GM19328 (cell line): ENCODE measurements around the gene MCM5.

Experiments used
- ATAC-seq: cut with Tn5 transposase; IDR thresholded peaks from one replicate; pipeline ENCODE4 v1.9.1; 2021; ENCODE audit warnings: mild to moderate bottlenecking, moderate library complexity; ENCODE audit not compliant: unreplicated experiment

MCM5 gene

DNA sequence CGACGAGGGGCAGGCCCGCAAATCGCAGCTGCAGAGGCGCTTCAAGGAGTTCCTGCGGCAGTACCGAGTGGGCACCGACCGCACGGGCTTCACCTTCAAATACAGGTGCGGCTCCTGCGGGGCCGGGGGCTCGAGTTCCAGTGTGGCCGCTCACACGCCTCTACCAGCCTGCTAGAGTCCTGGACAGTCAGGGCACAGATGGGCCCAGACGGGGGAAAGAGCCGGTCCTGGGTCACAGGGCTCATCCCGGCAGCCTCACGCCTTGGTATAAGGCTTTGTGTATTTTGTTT, 506 bp downstream of the MCM5 start:
- no peak for ATAC-seq

DNA sequence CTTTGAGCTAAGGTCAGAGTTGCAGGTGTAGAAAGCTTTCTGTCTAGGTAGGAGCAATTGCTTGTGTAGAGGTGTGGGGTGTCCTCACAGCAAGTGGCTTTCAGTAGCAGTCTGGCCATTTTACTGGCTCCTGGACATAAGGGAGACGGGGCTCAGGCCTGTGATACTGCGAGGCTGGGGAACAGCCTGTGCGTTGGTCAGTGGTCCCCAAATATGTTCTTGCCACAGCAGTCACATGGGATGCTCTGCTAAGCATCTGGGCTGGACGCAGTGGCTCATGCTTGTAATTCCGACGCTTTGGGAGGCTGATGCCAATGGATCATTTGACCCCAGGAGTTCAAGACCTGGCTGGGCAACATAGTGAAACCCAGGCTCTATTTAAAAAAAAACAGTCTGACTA, 1.9 kb downstream of the MCM5 start:
- ATAC-seq = no peak

DNA sequence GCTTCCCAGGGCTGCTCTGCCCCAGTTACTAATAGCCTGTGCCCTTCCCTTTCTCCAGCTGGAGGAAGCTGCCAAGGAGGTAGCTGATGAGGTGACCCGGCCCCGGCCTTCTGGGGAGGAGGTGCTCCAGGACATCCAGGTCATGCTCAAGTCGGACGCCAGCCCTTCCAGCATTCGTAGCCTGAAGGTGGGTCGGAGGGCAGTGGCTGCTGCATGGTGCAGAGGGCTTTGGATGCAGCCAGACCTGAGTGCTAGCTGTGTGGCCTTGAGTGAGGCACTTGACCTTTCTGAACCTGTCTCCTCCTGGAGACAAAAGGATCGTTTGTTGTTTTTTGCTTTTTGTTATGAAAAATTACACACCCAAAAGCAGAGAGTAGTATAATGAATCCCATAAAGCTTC, 3.4 kb downstream of the MCM5 start:
- no peak for ATAC-seq

DNA sequence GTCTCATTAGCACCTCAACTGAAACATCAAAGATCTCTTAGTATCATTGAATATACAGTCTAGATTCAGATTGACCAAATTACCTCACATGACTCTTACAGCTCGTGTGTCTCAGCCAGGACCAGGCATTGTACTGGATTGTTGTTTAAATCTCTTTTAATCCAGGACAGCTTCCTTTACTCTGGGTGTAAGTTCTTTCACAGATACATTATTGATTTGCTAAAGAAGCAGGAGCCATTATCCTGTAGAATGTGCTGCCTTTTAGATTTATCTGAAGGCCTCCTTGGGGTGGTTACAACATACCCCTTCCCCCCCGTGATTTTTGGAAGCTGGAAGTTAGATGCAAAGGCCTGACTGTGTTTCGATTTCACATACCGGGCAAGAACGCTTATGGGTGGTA, 4.2 kb downstream of the MCM5 start:
- no peak for ATAC-seq

DNA sequence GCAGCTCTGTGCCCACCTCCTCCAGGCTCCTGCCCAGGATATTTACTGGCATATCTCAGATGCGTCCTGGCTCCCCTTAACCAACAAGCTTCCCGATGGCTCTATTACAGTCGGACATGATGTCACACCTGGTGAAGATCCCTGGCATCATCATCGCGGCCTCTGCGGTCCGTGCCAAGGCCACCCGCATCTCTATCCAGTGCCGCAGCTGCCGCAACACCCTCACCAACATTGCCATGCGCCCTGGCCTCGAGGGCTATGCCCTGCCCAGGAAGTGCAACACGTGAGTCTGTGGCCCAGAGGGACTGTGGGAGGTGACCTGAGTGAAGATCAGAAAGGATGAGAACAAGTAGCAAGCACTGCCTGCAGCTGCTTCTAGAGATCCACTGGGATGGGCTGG, 6.5 kb downstream of the MCM5 start:
- ATAC-seq = no peak

DNA sequence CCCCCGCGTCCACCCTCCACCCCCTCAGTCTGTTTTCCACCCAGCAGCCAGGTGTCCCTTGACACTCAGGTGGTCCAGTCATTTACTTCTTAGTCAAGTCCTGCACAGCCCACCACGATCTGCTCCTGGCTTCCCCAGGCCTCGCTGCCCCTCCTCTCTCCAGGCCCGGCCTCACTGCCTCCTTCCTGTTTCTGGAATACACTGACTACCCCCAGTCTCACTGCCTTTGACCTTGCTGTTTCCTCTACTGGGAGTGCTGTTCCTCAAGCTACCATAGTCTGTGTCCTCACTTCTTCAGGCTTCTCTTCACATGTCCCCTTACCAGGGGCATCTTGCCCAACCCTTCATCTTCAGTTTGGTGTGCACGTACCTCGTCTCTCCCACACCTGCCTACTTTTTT, 7.4 kb downstream of the MCM5 start:
- no peak for ATAC-seq

DNA sequence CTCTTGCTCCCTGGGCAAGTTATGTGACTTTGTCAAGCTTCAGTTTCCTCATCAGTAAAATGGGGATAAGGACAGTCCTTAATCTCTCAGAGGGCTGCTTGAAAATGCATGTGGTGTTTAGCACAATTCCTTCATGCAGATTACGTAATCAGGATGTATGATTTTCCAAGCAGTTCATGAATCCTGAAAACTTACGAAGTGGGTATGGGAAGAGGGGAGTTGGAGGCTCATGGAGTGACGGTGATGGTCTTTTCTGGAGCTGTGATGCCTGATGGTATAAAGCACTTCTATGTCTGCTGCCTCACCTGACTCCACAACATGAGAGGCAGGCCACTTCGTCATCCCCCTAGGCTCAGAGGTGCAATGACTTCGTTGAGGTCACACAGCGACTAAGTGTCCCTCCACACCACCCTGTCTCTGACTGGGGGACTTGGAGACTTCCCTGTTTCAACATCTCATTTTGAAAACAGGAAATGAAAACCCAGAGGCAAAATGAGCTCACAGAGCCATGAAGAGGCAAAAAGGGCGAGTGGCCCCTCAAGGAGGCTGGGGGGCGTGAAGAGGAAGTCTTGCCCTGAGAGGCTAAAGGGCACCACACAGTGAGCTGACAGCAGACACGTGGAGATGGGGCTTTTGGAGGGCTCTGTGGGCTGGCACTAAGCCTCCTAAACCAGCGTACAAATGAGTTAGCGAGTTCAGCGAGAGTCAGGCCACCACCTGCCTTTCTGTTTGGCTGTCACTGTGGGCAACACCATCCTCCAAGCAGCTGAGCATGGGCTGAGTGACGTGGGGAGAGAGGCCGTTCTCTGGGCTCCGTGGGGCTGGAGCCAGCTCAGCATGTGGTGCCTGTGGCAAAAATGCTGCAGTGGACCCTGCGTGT, 10.1 kb downstream of the MCM5 start:
- no peak for ATAC-seq

DNA sequence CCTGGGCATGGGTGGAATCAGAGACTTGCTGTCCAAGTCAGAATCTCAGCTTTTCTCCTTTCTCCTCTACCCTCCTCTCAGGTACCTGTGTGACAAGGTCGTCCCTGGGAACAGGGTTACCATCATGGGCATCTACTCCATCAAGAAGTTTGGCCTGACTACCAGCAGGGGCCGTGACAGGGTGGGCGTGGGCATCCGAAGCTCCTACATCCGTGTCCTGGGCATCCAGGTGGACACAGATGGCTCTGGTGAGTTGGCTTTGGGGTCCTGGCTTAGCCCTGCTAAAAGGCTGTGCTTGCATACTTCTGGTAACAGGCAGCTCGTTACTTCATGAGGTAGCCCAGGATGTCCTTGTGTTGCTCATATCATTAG, 10.7 kb downstream of the MCM5 start:
- no peak for ATAC-seq

DNA sequence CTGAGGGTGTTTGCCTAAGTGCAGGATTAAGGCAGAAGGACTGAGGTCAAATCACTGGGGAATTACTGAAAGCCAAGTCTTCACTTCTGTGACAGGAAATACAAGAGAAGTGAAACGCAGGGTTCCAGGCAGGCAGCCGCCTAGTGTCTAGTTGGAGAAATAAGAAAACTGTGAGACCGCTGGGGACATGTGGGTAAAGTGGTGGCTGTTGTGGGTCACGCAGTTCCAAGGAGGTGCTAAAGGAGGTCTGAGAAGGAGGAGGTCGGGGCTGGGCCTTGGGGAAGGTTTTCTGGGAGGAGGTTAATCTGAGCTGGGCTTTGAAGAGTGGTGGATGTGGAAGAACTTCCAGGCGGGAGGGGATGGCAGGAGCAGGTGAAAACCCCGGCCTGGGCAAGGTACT, 11.2 kb downstream of the MCM5 start:
- ATAC-seq = no peak

DNA sequence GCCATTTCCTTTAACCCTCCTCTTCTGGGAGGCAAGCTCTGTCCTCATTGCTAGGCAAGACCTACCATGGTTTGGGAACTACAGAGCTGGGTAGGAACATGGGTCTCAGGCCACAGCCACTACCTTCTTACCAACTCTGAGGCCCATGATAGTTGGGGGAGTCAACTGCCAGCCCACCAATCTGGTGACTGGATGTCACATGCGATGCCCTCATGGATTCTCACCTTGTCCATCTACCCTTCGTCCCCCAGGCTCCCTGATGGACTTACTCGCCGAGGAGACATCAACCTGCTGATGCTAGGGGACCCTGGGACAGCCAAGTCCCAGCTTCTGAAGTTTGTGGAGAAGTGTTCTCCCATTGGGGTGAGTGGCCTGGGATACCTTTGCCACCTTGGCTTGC, 13.7 kb downstream of the MCM5 start:
- ATAC-seq = no peak

DNA sequence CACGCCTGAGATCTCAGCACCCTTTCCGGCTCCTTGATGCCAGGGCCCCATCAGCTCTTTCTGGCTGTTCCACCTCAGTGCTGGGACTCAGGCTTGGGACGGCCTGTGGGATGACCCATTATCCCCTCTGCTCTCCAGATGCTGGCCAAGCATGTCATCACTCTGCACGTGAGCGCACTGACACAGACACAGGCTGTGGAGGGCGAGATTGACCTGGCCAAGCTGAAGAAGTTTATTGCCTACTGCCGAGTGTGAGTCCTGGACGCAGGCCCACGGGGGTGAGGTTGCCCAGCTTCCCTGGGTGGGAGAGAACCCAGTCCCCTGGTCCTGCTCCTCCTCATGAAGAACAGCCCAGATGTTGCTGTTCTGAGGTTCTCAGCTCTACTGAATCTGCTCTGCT, 17.7 kb downstream of the MCM5 start:
- no peak for ATAC-seq

DNA sequence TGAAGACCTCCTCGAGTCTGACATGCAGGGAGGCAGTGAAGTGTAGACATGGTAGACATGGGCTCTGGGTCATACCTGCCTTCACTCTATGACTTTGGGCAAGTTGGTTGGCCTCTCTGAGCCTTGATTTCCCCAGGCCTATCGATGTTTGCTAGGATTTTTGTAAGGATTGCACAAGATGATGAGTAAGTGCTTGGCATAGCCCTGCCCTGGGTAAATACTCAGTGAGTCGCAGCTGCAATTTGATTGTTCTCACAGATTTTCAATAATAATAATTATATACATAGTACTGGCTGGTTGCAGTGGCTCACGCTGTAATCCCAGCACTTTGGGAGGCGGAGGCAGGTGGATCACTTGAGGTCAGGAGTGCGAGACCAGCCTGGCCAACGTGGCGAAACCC, 18.1 kb downstream of the MCM5 start:
- no peak for ATAC-seq

DNA sequence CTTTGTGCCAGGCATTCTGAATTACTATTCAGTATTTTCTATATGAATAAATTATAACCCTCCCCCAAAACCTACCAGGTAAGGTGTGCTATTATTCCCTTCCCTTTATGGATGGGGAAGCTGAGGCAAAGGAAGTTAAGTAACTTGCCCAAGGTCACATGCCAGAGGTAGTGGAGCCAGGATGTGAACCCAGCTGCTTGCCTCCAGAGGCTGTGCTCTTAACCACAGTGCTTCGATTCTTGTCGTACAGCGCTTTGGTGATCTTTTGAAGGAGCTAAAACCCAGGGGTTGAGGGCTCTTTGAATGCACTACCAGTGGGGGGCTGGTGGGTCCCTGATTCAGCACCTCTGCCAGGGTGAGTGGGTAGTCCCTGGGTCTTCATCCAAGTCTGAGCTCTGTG, 18.8 kb downstream of the MCM5 start:
- ATAC-seq = no peak

DNA sequence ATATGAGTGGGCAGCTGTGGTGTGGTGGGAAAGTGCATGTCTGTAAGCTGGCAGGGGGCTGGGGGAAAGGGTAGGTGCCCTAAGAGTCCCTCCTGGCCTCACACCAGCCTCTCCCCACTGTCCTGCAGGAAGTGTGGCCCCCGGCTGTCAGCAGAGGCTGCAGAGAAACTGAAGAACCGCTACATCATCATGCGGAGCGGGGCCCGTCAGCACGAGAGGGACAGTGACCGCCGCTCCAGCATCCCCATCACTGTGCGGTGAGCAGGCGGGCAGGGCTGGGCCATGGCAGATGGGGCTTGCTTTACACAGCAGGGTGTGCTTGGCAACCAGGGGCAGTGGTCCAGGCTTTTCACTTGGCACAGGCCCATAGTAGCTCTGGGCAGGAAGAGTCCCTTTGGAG, 19.8 kb downstream of the MCM5 start:
- no peak for ATAC-seq

DNA sequence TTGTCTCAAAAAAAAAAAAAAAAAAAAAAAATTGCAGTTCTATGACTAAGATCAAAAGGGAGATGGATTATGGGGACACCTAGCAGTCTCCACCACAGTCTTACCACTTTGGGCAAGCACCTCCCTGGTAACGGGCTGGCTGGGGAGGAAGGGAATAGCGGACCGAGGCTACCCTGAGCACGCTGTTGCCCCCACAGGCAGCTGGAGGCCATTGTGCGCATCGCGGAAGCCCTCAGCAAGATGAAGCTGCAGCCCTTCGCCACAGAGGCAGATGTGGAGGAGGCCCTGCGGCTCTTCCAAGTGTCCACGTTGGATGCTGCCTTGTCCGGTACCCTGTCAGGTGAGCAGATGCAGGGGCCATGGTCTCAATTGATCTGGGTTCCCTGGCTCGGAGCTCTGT, 21.2 kb downstream of the MCM5 start:
- no peak for ATAC-seq

DNA sequence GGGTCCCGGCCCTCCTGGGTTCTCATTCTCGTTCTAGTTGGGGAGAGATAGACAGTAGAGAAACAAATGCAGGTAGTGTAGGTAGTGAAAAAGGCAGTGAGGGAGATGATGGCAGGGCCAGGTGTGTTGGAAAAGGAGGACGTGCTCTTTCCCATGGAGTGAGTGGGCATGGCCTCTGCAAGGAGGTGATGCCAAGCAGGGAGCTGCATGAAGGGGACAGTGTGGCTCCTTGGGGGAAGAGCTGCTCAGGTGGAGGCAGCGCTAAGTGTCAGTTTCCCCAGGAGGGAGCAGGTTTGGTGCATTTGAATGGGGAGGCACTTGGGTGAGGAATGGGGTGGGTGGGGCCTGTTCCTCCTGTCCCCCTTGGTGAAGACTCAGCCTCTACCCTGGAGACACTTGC, 22.2 kb downstream of the MCM5 start:
- ATAC-seq = no peak

DNA sequence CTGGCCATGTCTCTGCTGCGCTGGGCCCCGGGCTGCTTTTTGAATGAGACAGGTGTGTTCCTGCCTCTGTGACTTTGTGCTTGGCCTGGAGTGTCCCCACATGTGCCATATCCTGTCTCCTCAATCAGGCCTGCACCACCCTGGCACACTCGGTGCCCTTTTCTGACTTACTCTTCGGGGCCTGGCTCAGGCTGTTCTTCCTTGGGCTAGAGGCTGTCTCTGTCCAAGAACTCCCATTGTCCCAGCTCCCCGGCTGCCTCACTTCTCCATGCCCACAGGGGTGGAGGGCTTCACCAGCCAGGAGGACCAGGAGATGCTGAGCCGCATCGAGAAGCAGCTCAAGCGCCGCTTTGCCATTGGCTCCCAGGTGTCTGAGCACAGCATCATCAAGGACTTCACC, 23.0 kb downstream of the MCM5 start:
- ATAC-seq = no peak

DNA sequence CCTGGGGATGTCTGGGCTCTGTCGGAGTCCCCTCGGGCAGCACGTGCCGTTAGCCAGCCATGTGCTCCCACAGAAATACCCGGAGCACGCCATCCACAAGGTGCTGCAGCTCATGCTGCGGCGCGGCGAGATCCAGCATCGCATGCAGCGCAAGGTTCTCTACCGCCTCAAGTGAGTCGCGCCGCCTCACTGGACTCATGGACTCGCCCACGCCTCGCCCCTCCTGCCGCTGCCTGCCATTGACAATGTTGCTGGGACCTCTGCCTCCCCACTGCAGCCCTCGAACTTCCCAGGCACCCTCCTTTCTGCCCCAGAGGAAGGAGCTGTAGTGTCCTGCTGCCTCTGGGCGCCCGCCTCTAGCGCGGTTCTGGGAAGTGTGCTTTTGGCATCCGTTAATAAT, 24.1 kb downstream of the MCM5 start:
- no peak for ATAC-seq

DNA sequence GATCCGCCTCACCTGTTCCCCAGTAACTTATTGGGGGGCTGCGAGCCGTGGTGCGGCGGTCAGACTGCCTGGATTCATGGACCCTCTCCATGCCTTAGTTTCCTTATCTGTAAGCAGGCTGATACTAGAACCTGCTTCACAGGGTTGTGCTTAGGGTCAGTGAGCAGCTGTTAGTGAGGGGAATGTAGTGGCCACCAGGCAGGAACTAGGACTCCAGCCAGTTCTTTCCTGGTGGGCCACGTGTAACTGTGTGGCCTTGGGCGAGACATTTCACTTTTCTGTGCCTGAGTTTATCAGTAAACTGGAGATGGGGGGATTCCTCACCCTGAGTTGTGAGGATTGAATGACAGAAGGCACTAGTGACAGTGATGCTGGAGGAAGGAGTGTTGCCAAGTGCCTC, 24.8 kb downstream of the MCM5 start:
- no peak for ATAC-seq

DNA sequence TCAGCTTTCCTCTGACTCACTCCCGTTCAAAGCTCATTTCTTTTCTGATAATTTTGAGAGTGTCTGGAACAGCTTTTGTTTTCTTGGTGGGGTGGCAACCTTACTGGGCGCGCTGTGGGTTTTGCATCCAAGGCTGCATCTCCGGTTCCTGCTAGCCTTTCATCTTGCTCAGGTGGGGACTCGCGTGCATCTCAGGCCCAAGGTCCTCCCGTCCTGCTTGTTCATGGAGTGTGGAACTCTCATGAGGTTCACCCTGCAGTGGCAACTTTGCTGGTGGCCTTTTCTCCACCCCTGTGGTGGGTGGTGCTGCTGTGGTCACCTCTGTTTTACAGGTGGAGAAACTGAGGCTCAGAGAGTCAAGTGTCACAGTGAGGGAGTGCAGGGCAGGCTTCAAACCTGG, 25.6 kb downstream of the MCM5 start:
- no peak for ATAC-seq

DNA sequence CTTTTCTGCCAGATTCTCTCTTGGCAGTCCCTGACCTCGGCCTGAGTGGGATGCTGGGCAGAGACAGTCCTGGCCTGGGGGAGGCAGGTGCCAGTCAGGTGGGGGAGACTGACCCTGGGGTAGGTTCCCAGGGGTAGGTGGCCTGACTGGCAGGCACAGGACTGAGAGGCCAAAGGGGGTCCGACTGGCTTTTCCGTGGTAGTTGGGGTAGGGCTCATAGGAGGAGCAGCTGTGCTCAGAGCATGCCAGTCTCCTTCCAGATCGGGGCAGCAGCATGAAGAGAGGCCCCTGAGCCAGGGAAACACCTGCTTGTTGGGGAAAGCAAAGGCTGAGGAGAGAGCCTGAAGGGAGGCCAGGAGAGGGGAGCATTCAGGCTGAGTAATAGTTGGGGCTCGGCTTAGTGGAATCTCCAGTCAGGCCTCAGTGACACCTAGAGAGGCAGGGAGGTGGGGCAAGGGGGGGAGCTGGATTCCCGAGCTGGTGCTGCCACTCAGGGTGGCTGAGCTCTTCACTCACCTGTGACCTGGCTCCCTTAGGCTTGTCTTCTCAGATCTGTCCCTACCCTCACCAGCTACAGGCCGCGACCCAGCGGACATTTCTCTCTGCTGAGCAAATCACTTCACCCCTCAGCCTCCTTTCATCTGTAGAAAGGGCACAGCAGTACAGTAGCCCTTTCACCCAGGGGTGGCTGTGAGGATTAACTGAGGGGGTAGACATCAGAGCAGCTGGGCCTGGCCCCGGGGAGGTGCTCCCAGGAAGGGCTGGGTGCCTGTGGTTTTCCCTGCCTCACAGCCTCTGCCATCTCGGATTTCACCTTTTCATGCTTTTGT, 26.2 kb downstream of the MCM5 start:
- ATAC-seq = no peak

DNA sequence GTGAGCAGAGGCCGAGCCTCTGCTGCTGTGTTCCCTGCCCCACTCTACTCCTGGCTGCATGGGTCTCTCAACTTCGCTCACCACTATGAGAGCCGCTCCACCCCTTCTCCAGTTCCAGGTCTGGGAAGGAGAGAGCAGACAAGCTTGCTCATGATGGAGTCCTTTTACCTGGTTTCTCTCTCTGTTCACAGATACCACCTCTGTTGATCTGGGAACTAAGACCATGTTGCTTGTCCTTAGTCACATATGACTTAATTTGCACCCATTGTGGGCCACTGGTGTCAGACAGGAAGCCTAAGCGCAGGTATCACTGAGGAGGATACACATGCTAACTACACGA, 26.8 kb downstream of the MCM5 start:
- no peak for ATAC-seq

DNA sequence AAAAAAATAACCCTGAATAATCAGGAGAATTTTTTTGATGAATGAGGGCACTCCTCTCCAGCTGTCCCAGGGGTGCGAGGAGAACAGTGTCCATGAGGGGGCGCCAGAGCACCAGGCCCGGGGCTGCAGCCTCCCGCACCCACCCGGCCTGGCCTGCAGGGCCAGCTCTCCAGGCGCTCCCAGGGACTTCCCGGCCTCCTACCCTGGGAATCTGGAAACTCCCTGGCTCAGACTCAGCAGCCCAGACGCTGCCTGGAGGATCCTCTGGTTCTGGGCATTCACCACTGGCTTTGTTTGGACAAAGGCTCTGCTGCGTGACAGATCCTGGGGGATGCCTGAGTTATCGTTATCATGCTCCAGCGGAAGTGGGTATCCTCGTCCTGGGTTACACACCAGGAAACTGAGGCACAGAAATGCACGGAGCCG, 31.0 kb downstream of the MCM5 start:
- no peak for ATAC-seq
